GM13976 (cell line): ENCODE data around the gene XCR1.

ENCODE experiments used
- DNase-seq: peaks from one replicate; pipeline ENCODE4 v3.0.0; 2012; ENCODE audit warnings: low spot score
- CTCF ChIP-seq: IDR thresholded peaks from 2 replicates; pipeline ENCODE4 v1.5.1; 2012; ENCODE audit warnings: borderline replicate concordance, mild to moderate bottlenecking; ENCODE audit not compliant: insufficient read depth; ENCODE audit errors: extremely low read depth, missing control alignments, control extremely low read depth
- in situ Hi-C: fragments of 300-500 bp; cut with MboI; formaldehyde crosslinking; loops from one replicate; pipeline ENCODE4 v1.12.0; 2022; ENCODE audit warnings: low sequenced_read_pairs, mixed read lengths, inconsistent platforms; ENCODE audit not compliant: unreplicated experiment

XCR1 gene

DNA sequence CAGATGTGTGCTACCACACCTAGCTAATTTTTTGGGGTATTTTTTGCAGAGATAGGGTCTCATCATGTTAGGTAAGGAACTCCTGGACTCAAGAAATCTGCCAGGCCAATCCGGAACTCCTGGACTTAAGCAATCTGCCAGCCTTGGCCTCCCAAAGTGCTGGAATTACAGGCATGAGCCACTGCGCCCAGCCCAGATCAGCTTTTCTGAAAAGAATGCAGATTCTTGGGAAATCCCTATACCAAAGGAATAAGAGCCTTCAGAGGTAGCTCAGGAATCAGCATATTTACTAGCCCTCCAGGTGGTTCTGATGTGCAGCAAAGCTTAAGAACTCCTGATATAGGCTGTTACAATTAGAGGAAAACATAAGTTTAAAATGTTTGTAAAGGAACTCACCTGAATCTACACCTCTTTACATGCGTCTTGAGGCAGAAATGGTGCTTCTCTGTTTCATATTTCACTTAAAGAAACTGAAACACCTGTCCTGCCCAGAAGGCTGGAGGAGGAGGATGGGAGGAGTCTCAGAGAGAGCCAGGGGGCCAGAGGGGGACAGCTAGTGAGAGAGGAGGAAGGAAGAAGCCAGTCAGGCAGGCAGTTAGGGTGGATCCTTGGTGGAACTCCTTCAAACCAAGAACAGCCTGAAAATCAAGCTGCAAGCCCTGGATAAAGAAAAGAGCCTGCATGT lies at the start of gene XCR1:
Gene XCR1 (minus strand): TSS at position 463 of the 685 bp plus-strand sequence. CDS start 5,536 bp downstream, outside the sequence.
- no peak for DNase-seq
- TF ChIP-seq CTCF: no peak
- in situ Hi-C loops: no loop called here

DNA sequence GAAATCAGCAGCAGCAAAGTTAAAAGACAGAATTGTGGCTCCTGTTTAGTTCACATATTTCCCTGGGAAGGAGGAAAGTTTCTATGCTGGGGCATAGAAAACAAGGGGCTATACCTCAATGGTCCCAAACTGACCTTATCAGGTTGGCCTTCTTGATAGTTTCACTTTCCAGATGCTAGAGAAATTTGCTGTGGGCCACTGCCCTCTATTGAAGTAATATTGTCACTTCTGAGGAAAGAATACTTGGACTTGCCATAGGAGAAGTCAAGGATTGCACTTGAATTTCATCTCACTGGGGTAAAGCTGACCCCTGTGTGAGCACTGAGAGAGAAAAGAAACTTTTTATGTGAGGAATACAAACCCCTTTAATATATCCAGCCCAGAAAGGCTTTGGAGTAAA lies 49.3 kb upstream of the XCR1 start:
- no peak for DNase-seq
- TF ChIP-seq CTCF: no peak
- in situ Hi-C loops: loop anchor here (5.0 to 10.0 kb wide), 2 partner anchors 134 to 312 kb away; partner anchors contain the start of gene CXCR6

GRCh38 chr3:46075816-46076215 lies 48.5 kb upstream of the XCR1 start:
- TF ChIP-seq CTCF: no peak
- no peak for DNase-seq
- in situ Hi-C loops: loop anchor here (5.0 to 10.0 kb wide), 2 partner anchors 134 to 311 kb away; partner anchors contain the start of gene CXCR6

- in situ Hi-C loops: loop anchor here (10.0 kb wide), 1 partner anchor 307 kb away; no protein-coding TSS in a partner anchor
These were observed 44.1 kb upstream of the XCR1 start for GRCh38 chr3:46071222-46071858.

DNA sequence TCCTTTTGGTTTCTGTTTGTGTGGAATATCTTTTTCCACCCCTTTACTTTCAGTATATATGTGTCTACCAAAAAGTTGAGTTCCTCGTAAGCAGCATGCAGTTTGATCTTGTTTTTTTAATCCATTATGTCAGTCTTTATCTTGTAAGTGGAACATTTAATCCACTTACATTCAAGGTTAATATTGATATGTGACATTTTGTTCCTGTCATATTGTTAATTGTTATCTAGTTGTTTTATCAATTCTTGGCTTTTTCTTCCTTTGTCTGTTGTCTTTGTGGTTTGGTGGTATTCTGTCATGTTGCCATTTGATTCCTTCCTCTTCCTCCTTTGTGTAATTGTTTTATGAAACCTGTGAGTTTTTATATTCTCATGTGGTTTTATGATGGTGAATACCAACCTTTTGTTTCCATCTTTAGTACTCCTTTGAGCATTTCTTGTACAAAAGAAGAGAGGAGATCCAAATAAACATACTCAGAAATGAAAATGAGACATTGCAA lies 43.4 kb upstream of the XCR1 start:
- no peak for DNase-seq
- in situ Hi-C loops: loop anchor here (10.0 kb wide), 1 partner anchor 306 kb away; no protein-coding TSS in a partner anchor
- TF ChIP-seq CTCF: no peak

More at GRCh38 chr3:46071222-46071858, 44.1 kb upstream of the XCR1 start:
- no peak for TF ChIP-seq CTCF
- no peak for DNase-seq

DNA sequence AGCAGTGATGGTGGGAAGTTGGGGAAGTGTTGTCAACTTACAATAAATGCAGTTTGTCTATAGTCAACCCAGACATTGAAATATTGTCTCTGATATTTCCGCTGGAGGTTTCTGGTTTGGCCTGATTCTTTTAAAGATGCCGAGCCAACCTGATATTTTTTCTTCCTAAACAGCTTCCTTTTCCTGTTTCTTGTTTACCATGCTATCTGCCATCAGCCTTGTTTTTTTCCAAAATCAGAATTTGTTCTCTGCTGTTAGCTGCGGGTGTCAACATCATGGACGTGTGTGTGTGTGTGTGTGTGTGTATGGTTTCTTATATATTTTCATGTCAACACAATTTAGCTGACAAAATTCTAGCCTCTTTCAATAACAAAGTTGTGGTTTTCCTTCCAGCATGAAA lies 41.2 kb upstream of the XCR1 start:
- TF ChIP-seq CTCF: no peak
- in situ Hi-C loops: no loop called here
- no peak for DNase-seq
